Natural killer cell (primary cell): ENCODE results near the gene MYO1D. TPM values are rescaled to one million over a fixed set of nuclear protein-coding genes. Genes with fewer than 3 reads are reported as not detected.

ENCODE experiments used
- ATAC-seq, 3 donors: fragments of 150-1000 bp in 2 of 3; fragments of 200-7000 bp in 1 of 3; cut with Tn5 transposase; 1 replicate in 1 of 3; 2 replicates in 2 of 3; pipeline ENCODE4 v1.10.0; 2021; ENCODE audit warnings: mild to moderate bottlenecking in 2 of 3, moderate library complexity in 2 of 3
- DNase-seq, 2 donors: peaks; one replicate each; pipeline versions ENCODE4 v3.0.0 to v3.0.0-alpha.2; 2013 to 2021; ENCODE audit warnings: mixed read lengths in 1 of 2
- H3K27ac ChIP-seq: one replicate; pipeline ENCODE4 v1.5.1; 2013; ENCODE audit warnings: mild to moderate bottlenecking, low read length
- H3K27me3 ChIP-seq: one replicate; pipeline ENCODE4 v1.6.1; 2013; ENCODE audit warnings: low read length; ENCODE audit not compliant: control insufficient read depth, insufficient read depth
- H3K36me3 ChIP-seq: one replicate; pipeline ENCODE4 v1.6.1; 2013; ENCODE audit warnings: low read length; ENCODE audit not compliant: control insufficient read depth, insufficient read depth
- H3K4me1 ChIP-seq: one replicate; pipeline ENCODE4 v1.6.1; 2013; ENCODE audit warnings: low read length; ENCODE audit not compliant: control insufficient read depth, insufficient read depth
- H3K4me3 ChIP-seq: one replicate; pipeline ENCODE4 v1.5.1; 2013; ENCODE audit warnings: low read length
- H3K9me3 ChIP-seq: one replicate; pipeline ENCODE4 v1.6.1; 2013; ENCODE audit warnings: low read length; ENCODE audit not compliant: control insufficient read depth, insufficient read depth
- H3K27ac Mint-ChIP-seq, 2 donors: one replicate each; pipeline ENCODE4 v1.8.0; 2022; ENCODE audit warnings: mild to moderate bottlenecking in 2 of 2, mixed read lengths in 2 of 2, moderate library complexity in 1 of 2
- H3K27me3 Mint-ChIP-seq, 2 donors: one replicate each; pipeline ENCODE4 v1.8.0; 2022; ENCODE audit warnings: low read depth in 2 of 2, mixed read lengths in 2 of 2
- H3K36me3 Mint-ChIP-seq: one replicate; pipeline ENCODE4 v1.8.0; 2022; ENCODE audit warnings: mixed read lengths
- H3K4me1 Mint-ChIP-seq, 2 donors: one replicate each; pipeline ENCODE4 v1.8.0; 2022; ENCODE audit warnings: mixed read lengths in 2 of 2
- H3K4me3 Mint-ChIP-seq: one replicate; pipeline ENCODE4 v1.8.0; 2022; ENCODE audit warnings: mild to moderate bottlenecking, moderate library complexity, mixed read lengths
- H3K9me3 Mint-ChIP-seq, 2 donors: one replicate each; pipeline ENCODE4 v1.8.0; 2022; ENCODE audit warnings: mixed read lengths in 2 of 2
- whole genome bisulfite sequencing: methylation state at CpG from one replicate; pipeline ENCODE4 v1.1.7; 2013; ENCODE audit warnings: missing lambda C conversion rate; ENCODE audit not compliant: insufficient coverage; 5-methylcytosine and 5-hydroxymethylcytosine counted together
- intact Hi-C: fragments of 100-400 bp; cut with micrococcal nuclease; formaldehyde crosslinking; loops from one replicate; pipeline ENCODE4 v1.14.2; 2022
- total RNA-seq, 4 donors: library from RNA; stranded (reverse); fragments of 120-200 nt in 1 of 4; gene quantifications; one replicate each; pipeline versions ENCODE4 v1.2.3 to v1.2.4, GENCODE V29; 2013 to 2022
- TF ChIP-seq, protein P1 (sequence below): fragments of 200-600 bp; IDR thresholded peaks from one replicate; pipeline ENCODE4 v1.8.0; 2022; ENCODE audit warnings: antibody characterized with exemption

Gene MYO1D
- total RNA-seq, 3 donors from 2014 or later (not counting 1 experiment from before 2014, with no cell fraction given): 6.8 to 20.2 (median 10.5) TPM

DNA sequence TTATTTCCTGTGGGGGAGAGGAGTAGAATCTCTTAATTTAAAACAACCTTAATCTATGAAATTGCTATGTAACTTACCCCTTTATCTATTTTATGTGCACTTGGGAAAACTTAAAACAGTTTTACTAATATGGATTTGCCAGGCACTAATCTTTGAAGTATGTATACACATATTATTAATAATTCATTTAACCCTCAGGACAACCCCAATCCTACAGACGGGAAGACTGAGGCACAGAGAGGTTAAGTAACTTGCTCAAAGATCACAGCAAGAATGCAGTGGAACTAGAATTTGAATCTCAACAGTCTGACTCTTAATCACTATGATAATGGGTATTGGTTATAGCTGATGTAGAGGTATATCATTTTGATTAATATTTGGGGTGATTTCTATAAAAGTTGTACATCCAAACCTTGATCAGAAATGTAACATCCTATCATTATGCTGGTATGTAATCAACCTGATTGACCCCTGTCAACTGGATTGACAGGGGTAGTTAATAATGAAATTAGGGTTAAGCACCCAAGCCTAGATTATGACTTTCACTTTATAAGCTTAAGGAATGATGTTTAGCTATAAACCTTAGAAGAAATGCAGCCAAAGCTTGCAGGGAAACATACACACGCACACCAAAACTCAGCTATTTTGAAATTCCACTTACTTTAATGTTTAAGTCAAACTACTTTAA, 1.6 kb downstream of the MYO1D start:
- WGBS: 88% methylated on average over 1 of the region's 2 CpGs
- no peak for ATAC-seq
- Mint-ChIP-seq H3K9me3 (no peaks in the 10 kb centered on the region), H3K36me3 (no peaks in the 10 kb centered on the region), H3K27ac (peak overlapping the region; percentile 75 to 91), H3K4me1 (peaks cover 13 to 17% of the 10 kb centered on the region in 2 donors), H3K4me3 (peak overlapping the region; percentile 94), H3K27me3 (peaks cover 6 to 7% of the 10 kb centered on the region in 2 donors)
- Histone ChIP-seq H3K4me3 (no peak overlapping the region), H3K27ac (no peak overlapping the region), H3K27me3 (no peaks in the 10 kb centered on the region), H3K9me3 (no peaks in the 10 kb centered on the region), H3K4me1 (peaks cover 17% of the 10 kb centered on the region), H3K36me3 (no peaks in the 10 kb centered on the region)
- TF ChIP-seq, protein P1, sequence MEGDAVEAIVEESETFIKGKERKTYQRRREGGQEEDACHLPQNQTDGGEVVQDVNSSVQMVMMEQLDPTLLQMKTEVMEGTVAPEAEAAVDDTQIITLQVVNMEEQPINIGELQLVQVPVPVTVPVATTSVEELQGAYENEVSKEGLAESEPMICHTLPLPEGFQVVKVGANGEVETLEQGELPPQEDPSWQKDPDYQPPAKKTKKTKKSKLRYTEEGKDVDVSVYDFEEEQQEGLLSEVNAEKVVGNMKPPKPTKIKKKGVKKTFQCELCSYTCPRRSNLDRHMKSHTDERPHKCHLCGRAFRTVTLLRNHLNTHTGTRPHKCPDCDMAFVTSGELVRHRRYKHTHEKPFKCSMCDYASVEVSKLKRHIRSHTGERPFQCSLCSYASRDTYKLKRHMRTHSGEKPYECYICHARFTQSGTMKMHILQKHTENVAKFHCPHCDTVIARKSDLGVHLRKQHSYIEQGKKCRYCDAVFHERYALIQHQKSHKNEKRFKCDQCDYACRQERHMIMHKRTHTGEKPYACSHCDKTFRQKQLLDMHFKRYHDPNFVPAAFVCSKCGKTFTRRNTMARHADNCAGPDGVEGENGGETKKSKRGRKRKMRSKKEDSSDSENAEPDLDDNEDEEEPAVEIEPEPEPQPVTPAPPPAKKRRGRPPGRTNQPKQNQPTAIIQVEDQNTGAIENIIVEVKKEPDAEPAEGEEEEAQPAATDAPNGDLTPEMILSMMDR: no peak
- DNase-seq: no peak
- intact Hi-C loops: no loop called here

- Mint-ChIP-seq H3K27ac (no peak overlapping the region), H3K4me1 (peaks cover 13 to 17% of the 10 kb centered on the region in 2 donors), H3K4me3 (no peak overlapping the region), H3K36me3 (no peaks in the 10 kb centered on the region), H3K27me3 (peaks cover 6 to 8% of the 10 kb centered on the region in 2 donors), H3K9me3 (no peaks in the 10 kb centered on the region)
- DNase-seq: no peak
- WGBS: 86% methylated on average over 1 of the region's 1 CpG
- Histone ChIP-seq H3K27me3 (no peaks in the 10 kb centered on the region), H3K4me1 (peaks cover 14% of the 10 kb centered on the region), H3K36me3 (no peaks in the 10 kb centered on the region), H3K27ac (no peak overlapping the region), H3K4me3 (no peak overlapping the region), H3K9me3 (no peaks in the 10 kb centered on the region)
- intact Hi-C loops: no loop called here
- no peak for ATAC-seq
- TF ChIP-seq, protein P1: no peak
Measured at GRCh38 chr17:32873114-32873513, 3.8 kb downstream of the MYO1D start.

DNA sequence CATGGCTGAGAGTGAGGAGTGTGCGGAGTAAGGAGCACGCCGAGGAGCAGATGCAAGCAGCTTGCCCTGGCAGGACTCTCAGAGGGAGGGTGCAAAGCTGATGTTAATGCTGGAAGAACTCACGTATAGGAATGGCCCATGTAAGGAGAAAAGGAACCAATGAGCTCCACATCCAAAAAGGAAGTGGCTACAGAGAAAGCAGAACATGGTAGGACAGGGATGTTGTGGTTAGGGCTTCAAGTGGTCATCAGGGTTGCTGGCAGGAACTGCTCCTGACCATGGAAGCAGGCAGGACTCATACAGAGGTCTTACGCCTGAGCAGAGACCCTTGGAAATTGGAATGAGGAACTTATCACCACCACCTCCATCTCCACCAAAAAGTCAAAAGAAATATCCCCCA, 5.2 kb downstream of the MYO1D start:
- Mint-ChIP-seq H3K4me1 (peaks cover 6 to 12% of the 10 kb centered on the region in 2 donors), H3K27me3 (peaks cover 6 to 8% of the 10 kb centered on the region in 2 donors), H3K4me3 (no peak overlapping the region), H3K36me3 (no peaks in the 10 kb centered on the region), H3K27ac (no peak overlapping the region), H3K9me3 (no peaks in the 10 kb centered on the region)
- intact Hi-C loops: no loop called here
- H3K27ac ChIP-seq: no peak overlapping the region
- no peaks in the 10 kb centered on the region for H3K27me3 ChIP-seq
- H3K4me1 ChIP-seq: peaks cover 5% of the 10 kb centered on the region
- H3K4me3 ChIP-seq: no peak overlapping the region
- ATAC-seq (no peak), DNase-seq (no peak)
- no peaks in the 10 kb centered on the region for H3K9me3 ChIP-seq
- 61% methylated on average over 4 of the region's 5 CpGs for WGBS
- H3K36me3 ChIP-seq: no peaks in the 10 kb centered on the region
- TF ChIP-seq, protein P1: no peak

DNA sequence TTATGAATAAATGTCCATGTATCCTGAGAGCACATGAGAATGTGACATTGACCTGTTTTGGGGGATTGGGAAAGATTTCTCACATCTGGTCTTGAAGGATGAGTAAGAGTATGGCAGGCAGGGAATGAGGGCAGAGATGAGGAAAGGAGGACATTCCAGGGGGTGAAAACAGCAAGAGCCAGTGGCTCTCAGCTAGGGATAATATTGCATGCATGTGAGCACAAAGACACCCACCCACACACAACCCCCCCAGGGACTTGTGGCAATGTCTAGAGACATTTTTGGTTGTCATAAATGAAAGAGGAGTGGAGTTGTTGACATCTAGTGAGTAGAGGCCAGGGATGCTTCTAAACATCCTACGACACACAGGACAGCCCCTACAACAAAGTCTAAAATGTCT, 6.0 kb downstream of the MYO1D start:
- Histone ChIP-seq H3K9me3 (no peaks in the 10 kb centered on the region), H3K27me3 (no peaks in the 10 kb centered on the region), H3K36me3 (no peaks in the 10 kb centered on the region), H3K4me1 (peaks cover under 1% of the 10 kb centered on the region), H3K4me3 (no peak overlapping the region), H3K27ac (no peak overlapping the region)
- Mint-ChIP-seq H3K27me3 (peaks cover 6 to 8% of the 10 kb centered on the region in 2 donors), H3K36me3 (no peaks in the 10 kb centered on the region), H3K4me1 (peaks cover 3 to 8% of the 10 kb centered on the region in 2 donors), H3K4me3 (no peak overlapping the region), H3K27ac (no peak overlapping the region), H3K9me3 (no peaks in the 10 kb centered on the region)
- DNase-seq (no peak), ATAC-seq (no peak)
- 100% methylated on average over 1 of the region's 1 CpG for WGBS
- intact Hi-C loops: no loop called here
- TF ChIP-seq, protein P1: no peak
